DND-41 (cell line): ENCODE measurements around the gene RNF223.
"Not testable (repeated sequence)": the region's sequence is repeated elsewhere in the genome, so short reads cannot be mapped to it uniquely, and the experiment has no call there.

ENCODE experiments used
- ATAC-seq: fragments of 200-7000 bp; cut with Tn5 transposase; 3 replicates; pipeline ENCODE4 v1.9.1; 2021; ENCODE audit warnings: low read depth; ENCODE audit not compliant: insufficient read depth
- DNase-seq: peaks from one replicate; pipeline ENCODE4 v3.0.0-alpha.2; 2020
- H2AFZ ChIP-seq: 2 replicates; pipeline ENCODE4 v1.6.0; 2012; ENCODE audit warnings: low read depth, low read length
- H3K27ac ChIP-seq: 2 replicates; pipeline ENCODE4 v1.5.1; 2012; ENCODE audit warnings: low read length, inconsistent platforms
- H3K27me3 ChIP-seq: fragments of 200-600 bp; sonication (generic); 2 replicates; pipeline ENCODE4 v1.6.0; 2012; ENCODE audit warnings: low read length, mild to moderate bottlenecking, inconsistent platforms; ENCODE audit not compliant: insufficient read depth, poor library complexity
- H3K36me3 ChIP-seq: 2 replicates; pipeline ENCODE4 v1.5.1; 2012; ENCODE audit warnings: low read length, inconsistent platforms; ENCODE audit not compliant: insufficient read depth
- H3K4me1 ChIP-seq: 2 replicates; pipeline ENCODE4 v1.5.1; 2012; ENCODE audit warnings: mild to moderate bottlenecking, low read length; ENCODE audit not compliant: insufficient read depth
- H3K4me2 ChIP-seq: 2 replicates; pipeline ENCODE4 v1.6.0; 2012; ENCODE audit warnings: mild to moderate bottlenecking, moderate library complexity, low read length, inconsistent platforms; ENCODE audit not compliant: insufficient read depth
- H3K4me3 ChIP-seq, 2 experiments: fragments of 200-600 bp in 1 of 2; shearing (Covaris generic) in 1 of 2; 2 replicates each; pipeline ENCODE4 v1.5.1; 2012 to 2016; ENCODE audit warnings: inconsistent platforms in 2 of 2, low read length in 2 of 2, mild to moderate bottlenecking in 2 of 2, low read depth in 1 of 2, moderate library complexity in 1 of 2
- H3K79me2 ChIP-seq: 2 replicates; pipeline ENCODE4 v1.6.0; 2012; ENCODE audit warnings: low read length, inconsistent platforms; ENCODE audit not compliant: insufficient read depth
- H3K9ac ChIP-seq: 2 replicates; pipeline ENCODE4 v1.6.0; 2012; ENCODE audit warnings: low read depth, mild to moderate bottlenecking, inconsistent platforms, low read length, moderate library complexity
- H3K9me3 ChIP-seq: 2 replicates; pipeline ENCODE4 v1.5.1; 2012; ENCODE audit warnings: low read length, moderate library complexity, mild to moderate bottlenecking, inconsistent platforms; ENCODE audit not compliant: insufficient read depth, severe bottlenecking
- H4K20me1 ChIP-seq: 2 replicates; pipeline ENCODE4 v1.6.0; 2012; ENCODE audit warnings: low read length; ENCODE audit not compliant: insufficient read depth
- EZH2 ChIP-seq: IDR thresholded peaks from 3 replicates; pipeline ENCODE4 v1.6.1; 2012; ENCODE audit warnings: borderline replicate concordance, low read depth, mild to moderate bottlenecking, moderate library complexity, low read length, inconsistent platforms; ENCODE audit not compliant: severe bottlenecking
- TF ChIP-seq, protein P1 (sequence below): IDR thresholded peaks from 2 replicates; pipeline ENCODE4 v1.5.1; 2012; ENCODE audit warnings: borderline replicate concordance, low read length, moderate library complexity, mild to moderate bottlenecking; ENCODE audit not compliant: poor library complexity, severe bottlenecking; ENCODE audit errors: extremely low read depth

RNF223 gene

DNA sequence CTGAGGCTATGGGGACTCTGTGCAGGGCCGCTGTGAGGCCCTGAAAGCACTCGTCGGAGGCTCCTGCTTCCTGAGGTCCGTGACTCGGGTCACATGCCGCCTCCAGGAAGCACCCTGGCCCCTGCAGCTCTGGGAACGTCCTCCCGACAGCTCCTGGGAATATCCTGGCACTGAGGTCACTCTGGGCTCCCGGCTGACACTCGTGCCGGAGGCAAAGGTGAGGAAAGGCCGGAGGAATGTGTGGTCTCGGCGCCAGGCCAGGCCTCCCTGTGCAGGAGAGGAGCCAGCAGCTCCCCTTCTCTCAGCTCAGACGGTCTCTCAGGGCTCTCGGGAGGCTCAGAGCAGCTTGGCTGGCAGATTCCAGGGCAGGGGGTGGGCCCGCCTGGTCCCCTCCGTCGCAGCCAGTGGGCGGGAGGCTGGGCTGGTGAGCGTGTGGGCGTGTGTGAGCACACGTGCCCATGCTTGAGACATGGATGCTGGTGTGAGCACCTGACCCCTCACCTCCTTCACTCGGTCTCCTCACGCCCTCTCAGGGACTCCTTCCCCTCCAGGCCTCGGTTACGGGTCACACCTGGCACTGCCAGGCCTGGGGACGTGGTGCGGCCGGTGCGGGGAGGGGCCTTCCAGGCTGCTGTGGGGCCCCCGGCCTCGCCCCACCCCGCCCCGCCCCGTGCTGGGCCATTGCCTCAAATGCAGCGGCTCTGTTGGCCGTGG, 5.5 kb upstream of the RNF223 start:
- Histone ChIP-seq H3K4me3 (no peak overlapping the region), H4K20me1 (peaks cover 22% of the 10 kb centered on the region), H2AFZ (no peak overlapping the region), H3K27ac (no peak overlapping the region), H3K79me2 (no peaks in the 10 kb centered on the region), H3K4me1 (peaks cover 5% of the 10 kb centered on the region; the same call in 1 of the 2 replicates), H3K9me3 (no peaks in the 10 kb centered on the region), H3K36me3 (no peaks in the 10 kb centered on the region), H3K4me2 (0 out of 2 replicates have a peak overlapping the region, but pooled peaks have one; percentile 20), H3K9ac (no peak overlapping the region), H3K27me3 (peaks cover 7% of the 10 kb centered on the region)
- peak; percentile 79 for ATAC-seq
- peak; percentile 39 for DNase-seq
- no peak for TF ChIP-seq EZH2
- TF ChIP-seq, protein P1, sequence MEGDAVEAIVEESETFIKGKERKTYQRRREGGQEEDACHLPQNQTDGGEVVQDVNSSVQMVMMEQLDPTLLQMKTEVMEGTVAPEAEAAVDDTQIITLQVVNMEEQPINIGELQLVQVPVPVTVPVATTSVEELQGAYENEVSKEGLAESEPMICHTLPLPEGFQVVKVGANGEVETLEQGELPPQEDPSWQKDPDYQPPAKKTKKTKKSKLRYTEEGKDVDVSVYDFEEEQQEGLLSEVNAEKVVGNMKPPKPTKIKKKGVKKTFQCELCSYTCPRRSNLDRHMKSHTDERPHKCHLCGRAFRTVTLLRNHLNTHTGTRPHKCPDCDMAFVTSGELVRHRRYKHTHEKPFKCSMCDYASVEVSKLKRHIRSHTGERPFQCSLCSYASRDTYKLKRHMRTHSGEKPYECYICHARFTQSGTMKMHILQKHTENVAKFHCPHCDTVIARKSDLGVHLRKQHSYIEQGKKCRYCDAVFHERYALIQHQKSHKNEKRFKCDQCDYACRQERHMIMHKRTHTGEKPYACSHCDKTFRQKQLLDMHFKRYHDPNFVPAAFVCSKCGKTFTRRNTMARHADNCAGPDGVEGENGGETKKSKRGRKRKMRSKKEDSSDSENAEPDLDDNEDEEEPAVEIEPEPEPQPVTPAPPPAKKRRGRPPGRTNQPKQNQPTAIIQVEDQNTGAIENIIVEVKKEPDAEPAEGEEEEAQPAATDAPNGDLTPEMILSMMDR = no peak

DNA sequence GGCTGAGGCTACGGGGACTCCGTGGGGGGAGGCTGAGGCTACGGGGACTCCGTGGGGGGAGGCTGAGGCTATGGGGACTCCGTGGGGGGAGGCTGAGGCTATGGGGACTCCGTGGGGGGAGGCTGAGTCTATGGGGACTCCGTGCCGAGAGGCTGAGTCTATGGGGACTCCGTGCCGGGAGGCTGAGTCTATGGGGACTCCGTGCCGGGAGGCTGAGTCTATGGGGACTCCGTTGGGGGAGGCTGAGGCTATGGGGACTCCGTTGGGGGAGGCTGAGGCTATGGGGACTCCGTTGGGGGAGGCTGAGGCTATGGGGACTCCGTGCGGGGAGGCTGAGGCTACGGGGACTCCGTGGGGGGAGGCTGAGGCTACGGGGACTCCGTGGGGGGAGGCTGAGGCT, 3.3 kb upstream of the RNF223 start:
- H3K27me3 ChIP-seq, H3K4me1 ChIP-seq, ATAC-seq, H3K27ac ChIP-seq, H3K4me3 ChIP-seq, H3K9me3 ChIP-seq, H3K79me2 ChIP-seq, H3K36me3 ChIP-seq, DNase-seq, H3K4me2 ChIP-seq, H2AFZ ChIP-seq, H3K9ac ChIP-seq: not testable (repeated sequence)
- peaks cover 23% of the 10 kb centered on the region for H4K20me1 ChIP-seq

DNA sequence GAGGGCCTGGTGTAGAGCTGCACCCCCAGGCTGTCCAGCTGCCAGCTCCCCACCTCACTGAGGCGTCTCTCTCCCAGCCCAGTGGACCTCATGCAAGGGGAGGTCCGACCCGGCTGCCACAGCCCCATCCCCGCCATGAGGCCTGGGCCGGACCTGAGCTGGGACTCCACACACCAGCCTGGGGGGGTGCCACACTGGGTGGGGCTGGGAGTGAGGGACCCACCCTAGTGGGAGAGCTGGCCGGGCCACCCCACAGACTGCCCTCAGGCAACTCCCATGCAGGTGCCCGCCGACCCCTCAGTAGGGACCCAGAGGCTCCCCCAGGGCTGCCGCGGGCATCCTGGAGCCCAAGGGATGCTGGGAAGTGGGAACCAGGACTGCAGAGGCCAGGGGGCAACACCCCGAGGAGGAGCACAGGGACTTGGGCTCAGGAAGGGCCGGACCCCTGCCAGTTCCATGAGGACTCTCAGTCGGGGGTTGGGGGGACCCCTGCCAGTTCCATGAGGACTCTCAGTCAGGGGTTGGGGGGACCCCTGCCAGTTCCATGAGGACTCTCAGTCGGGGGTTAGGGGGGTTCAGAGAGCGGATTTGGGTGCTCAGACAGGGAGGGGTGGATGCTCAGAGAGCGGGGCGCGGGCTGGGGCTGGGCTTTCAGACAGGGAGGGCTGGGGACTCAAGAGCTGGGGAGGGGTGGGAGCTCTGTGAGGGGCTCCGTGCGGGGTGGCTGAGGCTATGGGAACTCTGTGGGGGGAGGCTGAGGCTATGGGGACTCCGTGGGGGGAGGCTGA, 1.2 kb upstream of the RNF223 start:
- Histone ChIP-seq H2AFZ (no peak overlapping the region), H3K4me1 (peaks cover 5% of the 10 kb centered on the region; the same call in 1 of the 2 replicates), H3K36me3 (no peaks in the 10 kb centered on the region), H3K9me3 (no peaks in the 10 kb centered on the region), H3K27me3 (peaks cover 7% of the 10 kb centered on the region), H4K20me1 (peaks cover 17% of the 10 kb centered on the region), H3K4me2 (no peak overlapping the region), H3K4me3 (no peak overlapping the region), H3K9ac (no peak overlapping the region), H3K27ac (no peak overlapping the region), H3K79me2 (no peaks in the 10 kb centered on the region)
- TF ChIP-seq, protein P1 = no peak
- TF ChIP-seq EZH2 = no peak
- no peak for ATAC-seq
- DNase-seq = no peak

DNA sequence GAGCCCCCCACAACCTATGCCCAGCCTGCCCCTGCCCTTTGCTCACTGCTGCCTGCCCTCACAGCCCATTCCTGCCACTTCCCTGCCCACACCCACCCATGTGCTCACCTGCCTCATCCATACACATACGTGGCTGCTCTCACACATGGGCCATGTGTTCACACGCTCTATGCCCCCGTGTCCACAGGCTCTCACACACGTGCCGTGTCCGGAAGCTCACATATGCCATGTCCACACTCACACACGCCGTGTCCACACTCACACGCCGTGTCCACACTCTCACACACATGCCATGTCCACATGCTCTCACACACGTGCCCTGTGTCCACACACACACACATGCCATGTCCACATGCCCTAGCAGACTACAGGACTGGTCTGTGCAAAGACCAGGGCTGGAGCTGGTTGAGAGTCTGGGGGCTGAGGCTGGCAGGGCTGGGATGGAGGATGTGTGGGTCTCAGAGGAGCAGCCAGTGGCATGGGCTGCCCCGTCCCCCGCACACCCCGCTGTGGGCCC, 583 bp upstream of the RNF223 start:
- Histone ChIP-seq H2AFZ (no peak overlapping the region), H3K9me3 (no peaks in the 10 kb centered on the region), H3K27ac (no peak overlapping the region), H3K27me3 (peaks cover 4% of the 10 kb centered on the region), H3K79me2 (no peaks in the 10 kb centered on the region), H3K4me3 (no peak overlapping the region), H3K4me2 (no peak overlapping the region), H3K4me1 (peaks cover 4% of the 10 kb centered on the region; the same call in 1 of the 2 replicates), H3K36me3 (no peaks in the 10 kb centered on the region), H3K9ac (no peak overlapping the region), H4K20me1 (peaks cover 21% of the 10 kb centered on the region)
- ATAC-seq (no peak), DNase-seq (no peak)
- TF ChIP-seq, protein P1 = no peak
- TF ChIP-seq EZH2 = no peak
